Ovary (tissue), 9 donors: Measurements from ENCODE around the gene IFITM10. TPM values are rescaled to one million over a fixed set of nuclear protein-coding genes. Genes with fewer than 3 reads are reported as not detected.

Experiments used
- DNase-seq, 5 donors: peaks; one replicate each; pipeline ENCODE4 v3.0.0-alpha.2; 2019 to 2020
- H3K27ac ChIP-seq, 2 donors: fragments of 200-600 bp; one replicate each; pipeline versions ENCODE4 v1.5.1 to v1.8.0; 2019 to 2022
- H3K27me3 ChIP-seq: fragments of 200-600 bp; one replicate; pipeline ENCODE4 v1.8.0; 2022
- H3K36me3 ChIP-seq: fragments of 200-600 bp; sonication (generic); one replicate; pipeline ENCODE4 v1.5.1; 2019
- H3K4me1 ChIP-seq: one replicate; pipeline ENCODE4 v1.8.1; 2013; ENCODE audit warnings: mild to moderate bottlenecking, moderate library complexity; ENCODE audit not compliant: insufficient read depth
- H3K4me3 ChIP-seq: fragments of 200-600 bp; sonication (generic); one replicate; pipeline ENCODE4 v1.5.1; 2017
- H3K9me3 ChIP-seq, 2 donors: fragments of 200-600 bp in 1 of 2; sonication (generic) in 1 of 2; one replicate each; pipeline versions ENCODE4 v1.5.1 to v1.8.1; 2013 to 2019; ENCODE audit warnings: mild to moderate bottlenecking in 1 of 2, moderate library complexity in 1 of 2
- CTCF ChIP-seq, 3 donors: fragments of 450-650 bp in 2 of 3; fragments of 200-600 bp in 1 of 3; IDR thresholded peaks; one replicate each; pipeline versions ENCODE4 v1.5.1 to v1.8.0; 2016 to 2022; ENCODE audit warnings: antibody characterized with exemption in 3 of 3, mild to moderate bottlenecking in 1 of 3
- EP300 ChIP-seq: sonication (generic); formaldehyde crosslinking; IDR thresholded peaks from one replicate; pipeline ENCODE4 v1.6.1; 2017; ENCODE audit warnings: antibody characterized with exemption
- POLR2A ChIP-seq: fragments of 450-650 bp; IDR thresholded peaks from one replicate; pipeline ENCODE4 v1.6.1; 2017; ENCODE audit warnings: antibody characterized with exemption, mild to moderate bottlenecking, moderate library complexity
- WGBS, 3 donors: extraction: QIAGEN DNeasy Blood & Tissue Kit in 1 of 3; methylation state at CpG; one replicate each; pipeline versions ENCODE4 v1.1.5 to v1.1.7; 2013 to 2017; 5-methylcytosine and 5-hydroxymethylcytosine counted together
- intact Hi-C, 4 donors: fragments of 100-400 bp; cut with DNase I; formaldehyde crosslinking; loops; one replicate each; pipeline versions ENCODE4 v1.11.0 to v1.15.1; 2022 to 2023
- polyA plus RNA-seq, 2 donors: library from polyadenylated mRNA; stranded (reverse); fragments of 200-250 nt in 1 of 2; fragments of 350-450 nt in 1 of 2; fragmentation: Illumina TruSeq in 1 of 2; extraction: RNeasy Lipid Tissue Mini Kit (QIAGEN cat#74804) in 1 of 2; gene quantifications; one replicate each; pipeline ENCODE4 v1.2.3, GENCODE V29; 2013 to 2014
- total RNA-seq, 7 donors: library from RNA; depleted of rRNA in 2 of 7; stranded (reverse); fragments of >200 nt in 2 of 7; fragmentation: NEBNext Ultra II Directional in 3 of 7; extraction: Animal tissue kit (Norgen Biotek cat#: 25700) in 3 of 7; gene quantifications; one replicate each; pipeline versions ENCODE4 v1.1.0 to v1.2.4, GENCODE V29; 2016 to 2023
- donor health status: DM: no; HTN: no; CAD: no; lungs with moderate emphysema.
- donor health status: DM: no; HTN: no; CAD: no.
- donor health status: Bipolar disorder and iron deficiency.
- donor health status: DM: yes; HTN: yes; CAD: no.
- donor health status: DM: no; HTN: no; CAD: no.
- donor health status: DM: yes; HTN: yes; CAD: no.

Gene IFITM10
- total and polyA plus RNA-seq, 9 donors, result 0.15 to 3.6 (median 0.97) TPM

GRCh38 chr11:1756791-1757771, 6.7 kb upstream of the IFITM10 start:
- TF ChIP-seq EP300 (no peak), POLR2A (no peak), CTCF (IDR thresholded peaks at IDR 0.05) (no peak)
- no peaks in the 10 kb centered on the region for H3K27me3 ChIP-seq
- intact Hi-C loops, result no loop called here
- WGBS, 3 donors, result 83 to 90% (median 85%) methylated on average over 38 to 41 of the region's 41 CpGs
- H3K36me3 ChIP-seq, result no peaks in the 10 kb centered on the region
- no peak overlapping the region for H3K27ac ChIP-seq
- no peaks in the 10 kb centered on the region for H3K9me3 ChIP-seq
- H3K4me1 ChIP-seq, result peaks cover 9% of the 10 kb centered on the region
- H3K4me3 ChIP-seq, result no peak overlapping the region
- peak in 1 of 5 donors; percentile 27 for DNase-seq

GRCh38 chr11:1755692-1756561, 5.5 kb upstream of the IFITM10 start:
- intact Hi-C loops, result no loop called here
- no peaks in the 10 kb centered on the region for H3K36me3 ChIP-seq
- DNase-seq, result no peak
- peaks cover 3% of the 10 kb centered on the region for H3K4me1 ChIP-seq
- no peak overlapping the region for H3K4me3 ChIP-seq
- no peak for TF ChIP-seq CTCF (IDR thresholded peaks at IDR 0.05)
- TF ChIP-seq EP300, result no peak
- TF ChIP-seq POLR2A, result no peak
- WGBS, 3 donors, result 70 to 71% (median 71%) methylated on average over 16 of the region's 16 CpGs
- no peaks in the 10 kb centered on the region for H3K27me3 ChIP-seq
- H3K9me3 ChIP-seq, result no peaks in the 10 kb centered on the region
- H3K27ac ChIP-seq, result no peak overlapping the region

GRCh38 chr11:1755344-1755691, 4.9 kb upstream of the IFITM10 start:
- H3K9me3 ChIP-seq, result no peaks in the 10 kb centered on the region
- no peak for DNase-seq
- no peak overlapping the region for H3K4me3 ChIP-seq
- 85 to 88% (median 88%) methylated on average over 9 of the region's 9 CpGs for WGBS, 3 donors
- intact Hi-C loops, result no loop called here
- TF ChIP-seq EP300, result no peak
- no peak for TF ChIP-seq CTCF (IDR thresholded peaks at IDR 0.05)
- no peak for TF ChIP-seq POLR2A
- H3K27ac ChIP-seq, result no peak overlapping the region
- H3K36me3 ChIP-seq, result no peaks in the 10 kb centered on the region
- no peaks in the 10 kb centered on the region for H3K27me3 ChIP-seq
- peaks cover 2% of the 10 kb centered on the region for H3K4me1 ChIP-seq

DNA sequence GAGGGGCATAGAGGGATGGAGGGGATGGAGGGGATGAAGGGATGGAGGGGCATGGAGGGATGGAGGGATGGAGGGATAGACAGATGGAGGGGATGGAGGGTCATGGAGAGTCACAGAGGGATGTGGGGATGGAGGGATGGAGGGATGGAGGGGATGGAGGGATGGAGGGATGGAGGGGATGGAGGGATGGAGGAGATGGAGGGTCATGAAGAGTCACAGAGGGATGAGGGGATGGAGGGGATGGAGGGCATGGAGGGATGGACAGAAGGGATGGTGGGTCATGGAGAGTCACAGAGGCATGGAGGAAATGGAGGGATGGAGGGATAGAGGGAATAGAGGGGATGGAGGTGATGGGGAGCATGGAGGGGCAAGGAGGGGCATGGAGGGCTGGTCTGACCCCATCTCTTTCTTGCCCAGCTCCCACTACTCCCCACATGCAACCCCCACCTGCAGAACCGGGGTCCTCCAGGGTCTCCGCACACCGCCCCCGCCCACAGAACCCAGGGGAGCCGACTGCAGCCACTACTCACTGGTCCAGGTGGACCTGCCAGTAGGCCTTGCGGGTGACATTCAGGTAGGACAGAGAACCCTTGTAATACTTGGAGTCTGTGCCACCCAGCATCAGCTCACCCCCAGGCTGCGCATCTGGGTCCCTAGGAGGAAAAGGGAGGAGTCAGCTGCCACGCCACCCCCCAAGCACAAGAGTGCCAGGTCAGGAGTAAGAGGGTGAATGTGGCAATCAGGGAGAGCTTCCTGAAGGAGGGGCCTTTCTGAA, 4.2 kb upstream of the IFITM10 start:
- Histone ChIP-seq H3K4me3 (no peak overlapping the region), H3K27ac (no peak overlapping the region), H3K36me3 (no peaks in the 10 kb centered on the region), H3K9me3 (no peaks in the 10 kb centered on the region), H3K4me1 (peaks cover 3% of the 10 kb centered on the region), H3K27me3 (no peaks in the 10 kb centered on the region)
- intact Hi-C loops, result no loop called here
- TF ChIP-seq POLR2A (no peak), CTCF (IDR thresholded peaks at IDR 0.05) (no peak), EP300 (no peak)
- WGBS, 3 donors, result 91 to 94% (median 92%) methylated on average over 8 of the region's 8 CpGs
- no peak for DNase-seq
